AG04449 (cell line): Measurements from ENCODE around the gene NCAM1.

Source experiments
- CTCF ChIA-PET: fragments of 350-600 bp; formaldehyde crosslinking; extraction: SDS; loops from one replicate; lab custom pipeline; 2021; ENCODE audit warnings: antibody characterized with exemption; lab: Yijun Ruan, JAX
- POLR2A ChIA-PET: fragments of 400-600, 350-600 bp; formaldehyde crosslinking; extraction: SDS; loops from one replicate; lab custom pipeline; 2020; ENCODE audit warnings: antibody characterized with exemption, inconsistent platforms; lab: Yijun Ruan, JAX
- DNase-seq: peaks from one replicate; pipeline ENCODE4 v3.0.0-alpha.2; 2010; ENCODE audit warnings: low read depth, low spot score
- H3K4me3 ChIP-seq: 2 replicates; pipeline ENCODE4 v1.5.1; 2011; ENCODE audit warnings: low read depth, mild to moderate bottlenecking, control low read depth, low read length
- TF ChIP-seq, protein P1 (sequence below): IDR thresholded peaks from one replicate; pipeline ENCODE4 v1.5.1; 2011; ENCODE audit warnings: mild to moderate bottlenecking, moderate library complexity, low read length, control low read depth, inconsistent platforms; ENCODE audit not compliant: insufficient read depth; ENCODE audit errors: missing control alignments

NCAM1 gene

GRCh38 chr11:113255741-113256140, 294.5 kb downstream of the NCAM1 start:
- POLR2A ChIA-PET = no interaction called here
- DNase-seq = no peak
- CTCF ChIA-PET = no interaction called here

GRCh38 chr11:113256431-113257202, 295.4 kb downstream of the NCAM1 start:
- CTCF ChIA-PET = no interaction called here

More at GRCh38 chr11:113255741-113256140, 294.5 kb downstream of the NCAM1 start:
- TF ChIP-seq, protein P1, sequence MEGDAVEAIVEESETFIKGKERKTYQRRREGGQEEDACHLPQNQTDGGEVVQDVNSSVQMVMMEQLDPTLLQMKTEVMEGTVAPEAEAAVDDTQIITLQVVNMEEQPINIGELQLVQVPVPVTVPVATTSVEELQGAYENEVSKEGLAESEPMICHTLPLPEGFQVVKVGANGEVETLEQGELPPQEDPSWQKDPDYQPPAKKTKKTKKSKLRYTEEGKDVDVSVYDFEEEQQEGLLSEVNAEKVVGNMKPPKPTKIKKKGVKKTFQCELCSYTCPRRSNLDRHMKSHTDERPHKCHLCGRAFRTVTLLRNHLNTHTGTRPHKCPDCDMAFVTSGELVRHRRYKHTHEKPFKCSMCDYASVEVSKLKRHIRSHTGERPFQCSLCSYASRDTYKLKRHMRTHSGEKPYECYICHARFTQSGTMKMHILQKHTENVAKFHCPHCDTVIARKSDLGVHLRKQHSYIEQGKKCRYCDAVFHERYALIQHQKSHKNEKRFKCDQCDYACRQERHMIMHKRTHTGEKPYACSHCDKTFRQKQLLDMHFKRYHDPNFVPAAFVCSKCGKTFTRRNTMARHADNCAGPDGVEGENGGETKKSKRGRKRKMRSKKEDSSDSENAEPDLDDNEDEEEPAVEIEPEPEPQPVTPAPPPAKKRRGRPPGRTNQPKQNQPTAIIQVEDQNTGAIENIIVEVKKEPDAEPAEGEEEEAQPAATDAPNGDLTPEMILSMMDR = no peak
- H3K4me3 ChIP-seq = no peak overlapping the region

DNA sequence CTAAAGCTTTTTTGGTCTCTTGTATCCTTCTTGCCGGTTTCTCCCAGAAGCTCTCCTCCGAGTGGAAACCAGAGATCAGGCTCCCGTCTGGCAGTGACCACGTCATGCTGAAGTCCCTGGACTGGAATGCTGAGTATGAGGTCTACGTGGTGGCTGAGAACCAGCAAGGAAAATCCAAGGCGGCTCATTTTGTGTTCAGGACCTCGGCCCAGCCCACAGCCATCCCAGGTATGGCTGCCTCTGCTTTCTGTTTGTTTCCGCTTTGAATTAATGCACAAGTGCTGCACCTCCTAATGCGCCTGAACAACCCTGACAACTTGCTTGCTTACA, 298.8 kb downstream of the NCAM1 start:
- CTCF ChIA-PET = no interaction called here
- DNase-seq = no peak

More at GRCh38 chr11:113256431-113257202, 295.4 kb downstream of the NCAM1 start:
- no peak overlapping the region for H3K4me3 ChIP-seq
- TF ChIP-seq, protein P1 = no peak
- DNase-seq = no peak
- POLR2A ChIA-PET = no interaction called here

GRCh38 chr11:113260541-113260940, 299.3 kb downstream of the NCAM1 start:
- no peak for DNase-seq
- TF ChIP-seq, protein P1 = no peak
- no peak overlapping the region for H3K4me3 ChIP-seq
- POLR2A ChIA-PET = no interaction called here
- CTCF ChIA-PET = no interaction called here

More for the DNA sequence above, 298.8 kb downstream of the NCAM1 start:
- POLR2A ChIA-PET = no interaction called here
- TF ChIP-seq, protein P1 = no peak
- H3K4me3 ChIP-seq = no peak overlapping the region

DNA sequence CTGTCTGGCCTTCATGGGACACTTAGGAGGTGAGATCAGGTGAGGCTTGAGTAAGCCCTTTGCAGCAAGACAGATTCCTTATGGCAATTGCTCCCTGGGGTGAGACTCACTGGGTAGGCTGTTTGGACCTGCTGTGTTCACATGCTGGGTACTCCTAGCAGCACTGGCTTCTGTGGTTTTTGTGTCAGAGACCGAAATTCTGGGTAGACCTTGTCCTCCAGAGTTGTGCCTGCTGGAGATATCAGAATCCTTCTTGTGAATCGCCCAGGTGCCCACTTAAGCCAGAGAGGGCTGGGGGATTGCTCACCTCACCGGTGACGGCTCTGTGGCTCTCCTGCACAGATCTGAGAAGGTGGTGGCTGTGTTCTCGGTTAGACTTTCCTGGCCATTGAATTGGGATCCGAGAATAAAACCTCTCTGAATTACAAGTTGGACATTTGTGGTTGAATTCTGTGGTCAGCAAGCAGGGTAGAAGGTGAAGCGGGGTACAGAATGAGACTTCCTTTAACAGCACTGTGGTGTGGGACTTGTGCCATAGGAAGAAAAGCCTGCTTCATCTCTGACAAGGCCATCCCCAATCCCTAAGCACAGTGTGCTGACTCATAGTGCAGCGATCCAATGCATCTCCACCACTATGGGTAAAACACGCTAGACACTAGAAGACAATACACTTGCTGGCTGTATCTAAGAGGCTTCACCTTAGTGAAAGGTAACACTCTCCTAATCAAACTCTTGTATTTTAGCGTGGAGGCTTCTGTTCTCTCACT, 300.7 kb downstream of the NCAM1 start:
- CTCF ChIA-PET = no interaction called here
- POLR2A ChIA-PET = no interaction called here
- TF ChIP-seq, protein P1 = no peak
- DNase-seq = no peak
- no peak overlapping the region for H3K4me3 ChIP-seq

GRCh38 chr11:113262594-113262993, 301.4 kb downstream of the NCAM1 start:
- CTCF ChIA-PET = no interaction called here
- TF ChIP-seq, protein P1 = no peak
- H3K4me3 ChIP-seq = no peak overlapping the region
- DNase-seq = no peak
- POLR2A ChIA-PET = no interaction called here
